Cardiac fibroblast (primary cell): ENCODE results near the gene ACTR5.

Source experiments
- DNase-seq, 2 donors: peaks; one replicate each; pipeline versions ENCODE4 v3.0.0 to v3.0.0-alpha.2; 2010; ENCODE audit warnings: low read depth in 2 of 2
- H3K4me3 ChIP-seq, 2 donors: replicated peaks in 1 of 2; 1 replicate in 1 of 2; 2 replicates in 1 of 2; pipeline ENCODE4 v1.5.1; 2011; ENCODE audit warnings: low read depth in 2 of 2, low read length in 2 of 2, mild to moderate bottlenecking in 2 of 2, moderate library complexity in 1 of 2
- CTCF ChIP-seq: IDR thresholded peaks from one replicate; pipeline ENCODE4 v1.5.1; 2011; ENCODE audit warnings: low read depth, mild to moderate bottlenecking, low read length, inconsistent platforms

The ACTR5 gene

GRCh38 chr20:38748097-38748860 lies at the start of gene ACTR5:
TSS of gene ACTR5 (plus strand) at chr20:38748460. CDS start at chr20:38748479, 19 bp downstream.
- no peak for TF ChIP-seq CTCF
- DNase-seq = peak; percentile 89 to 91
- H3K4me3 ChIP-seq = peak within 1 kb of the TSS; percentile 75 to 93

- TF ChIP-seq CTCF = no peak
- H3K4me3 ChIP-seq = no peak overlapping the region
- DNase-seq = no peak
Observed at GRCh38 chr20:38698541-38698940, 49.7 kb upstream of the ACTR5 start.

GRCh38 chr20:38700141-38700540 lies 48.1 kb upstream of the ACTR5 start:
- H3K4me3 ChIP-seq = no peak overlapping the region
- TF ChIP-seq CTCF = no peak
- DNase-seq = no peak

- no peak overlapping the region for H3K4me3 ChIP-seq
- DNase-seq = no peak
- TF ChIP-seq CTCF = no peak
Observed at GRCh38 chr20:38700926-38701325, 47.3 kb upstream of the ACTR5 start.

GRCh38 chr20:38703526-38703925 lies 44.7 kb upstream of the ACTR5 start:
- DNase-seq = no peak

GRCh38 chr20:38704136-38704535 lies 44.1 kb upstream of the ACTR5 start:
- DNase-seq = no peak
- H3K4me3 ChIP-seq = no peak overlapping the region
- no peak for TF ChIP-seq CTCF

More at GRCh38 chr20:38703526-38703925, 44.7 kb upstream of the ACTR5 start:
- TF ChIP-seq CTCF = no peak
- no peak overlapping the region for H3K4me3 ChIP-seq

- DNase-seq = no peak
- TF ChIP-seq CTCF = no peak
- H3K4me3 ChIP-seq = no peak overlapping the region
Observed at GRCh38 chr20:38706509-38706908, 41.8 kb upstream of the ACTR5 start.
